Stomach (tissue), 9 donors: ENCODE data around the gene MRAP2. TPM values are rescaled to one million over a fixed set of nuclear protein-coding genes. Genes with fewer than 3 reads are reported as not detected.

Source experiments
- DNase-seq, 2 donors: peaks; one replicate each; pipeline versions ENCODE4 v3.0.0 to v3.0.0-alpha.2; 2013 to 2019
- H3K27ac ChIP-seq, 5 donors: fragments of 200-600 bp in 4 of 5; sonication (generic) in 4 of 5; one replicate each; pipeline ENCODE4 v1.5.1; 2013 to 2019; ENCODE audit warnings: mild to moderate bottlenecking in 1 of 5, moderate library complexity in 1 of 5
- H3K27me3 ChIP-seq, 3 donors: fragments of 200-600 bp; sonication (generic); one replicate each; pipeline ENCODE4 v1.5.1; 2017 to 2019; ENCODE audit warnings: mixed run types in 1 of 3
- H3K36me3 ChIP-seq, 4 donors: fragments of 200-600 bp; sonication (generic); 1 replicate in 3 of 4; 2 replicates in 1 of 4; pipeline ENCODE4 v1.5.1; 2016 to 2019
- H3K4me1 ChIP-seq, 4 donors: fragments of 200-600 bp; sonication (generic); one replicate each; pipeline ENCODE4 v1.5.1; 2016 to 2019
- H3K4me3 ChIP-seq, 4 donors: fragments of 200-600 bp; sonication (generic) in 3 of 4; one replicate each; pipeline ENCODE4 v1.5.1; 2016 to 2019; ENCODE audit warnings: mild to moderate bottlenecking in 1 of 4
- H3K9me3 ChIP-seq, 4 donors: fragments of 200-600 bp; sonication (generic); one replicate each; pipeline ENCODE4 v1.5.1; 2016 to 2019
- CTCF ChIP-seq, 7 experiments: fragments of 450-650 bp in 4 of 7; fragments of 200-600 bp in 3 of 7; sonication (generic) in 3 of 7; IDR thresholded peaks; one replicate each; pipeline ENCODE4 v1.5.1; 2016 to 2019; ENCODE audit warnings: antibody characterized with exemption in 7 of 7, control low read depth in 2 of 7, mild to moderate bottlenecking in 1 of 7
- EP300 ChIP-seq: sonication (generic); formaldehyde crosslinking; IDR thresholded peaks from one replicate; pipeline ENCODE4 v1.6.1; 2017; ENCODE audit warnings: antibody characterized with exemption
- POLR2A ChIP-seq, 4 donors: fragments of 450-650 bp; IDR thresholded peaks; one replicate each; pipeline ENCODE4 v1.6.1; 2016; ENCODE audit warnings: antibody characterized with exemption in 4 of 4, control low read depth in 2 of 4, mild to moderate bottlenecking in 1 of 4, moderate library complexity in 1 of 4
- POLR2AphosphoS5 ChIP-seq, 3 donors: sonication (generic); formaldehyde crosslinking; IDR thresholded peaks; one replicate each; pipeline ENCODE4 v1.6.1; 2016; ENCODE audit warnings: antibody characterized with exemption in 3 of 3
- WGBS, 5 donors: extraction: QIAGEN DNeasy Blood & Tissue Kit in 3 of 5; methylation state at CpG; one replicate each; pipeline versions ENCODE4 v1.1.5 to v1.1.7; 2013 to 2018; 5-methylcytosine and 5-hydroxymethylcytosine counted together
- intact Hi-C: fragments of 100-400 bp; cut with DNase I; formaldehyde crosslinking; loops from one replicate; pipeline ENCODE4 v1.15.1; 2023; ENCODE audit warnings: low total_unique reads
- polyA plus RNA-seq, 3 donors: library from polyadenylated mRNA; stranded (reverse); fragments of 200-250 nt; gene quantifications; one replicate each; pipeline ENCODE4 v1.2.3, GENCODE V29; 2013
- total RNA-seq, 5 donors: library from RNA; depleted of rRNA; stranded (reverse); fragments of >200 nt; gene quantifications; one replicate each; pipeline versions ENCODE4 v1.1.0 to v1.2.3, GENCODE V29; 2014 to 2016
- donor health status: healthy with polysubstance abuse.
- donor health status: Bipolar disorder and iron deficiency.
- donor health status: healthy.

Gene MRAP2
- total and polyA plus RNA-seq, 8 donors: 1.3 to 20.2 (median 4.1) TPM

GRCh38 chr6:84042603-84043002, 9.0 kb downstream of the MRAP2 start:
- DNase-seq: no peak
- Histone ChIP-seq H3K9me3 (no peaks in the 10 kb centered on the region), H3K4me1 (no peaks in the 10 kb centered on the region), H3K27me3 (peaks cover 0 to 9% (median 0%) of the 10 kb centered on the region in 3 donors), H3K36me3 (no peaks in the 10 kb centered on the region), H3K4me3 (no peak overlapping the region), H3K27ac (no peak overlapping the region)
- TF ChIP-seq POLR2AphosphoS5 (IDR thresholded peaks at IDR 0.05): no peak
- no peak for TF ChIP-seq POLR2A (IDR thresholded peaks at IDR 0.05)
- TF ChIP-seq EP300: no peak
- TF ChIP-seq CTCF (IDR thresholded peaks at IDR 0.05): no peak
- intact Hi-C loops: no loop called here
- WGBS, 5 donors: 8 to 45% (median 25%) methylated on average over 1 of the region's 1 CpG

- no peak for DNase-seq
- H3K4me3 ChIP-seq: no peak overlapping the region
- no peaks in the 10 kb centered on the region for H3K4me1 ChIP-seq
- no peaks in the 10 kb centered on the region for H3K27me3 ChIP-seq
- intact Hi-C loops: no loop called here
- 77 to 93% (median 86%) methylated on average over 1 of the region's 1 CpG for WGBS, 5 donors
- no peaks in the 10 kb centered on the region for H3K36me3 ChIP-seq
- no peak overlapping the region for H3K27ac ChIP-seq
- TF ChIP-seq CTCF (IDR thresholded peaks at IDR 0.05) (no peak), POLR2AphosphoS5 (IDR thresholded peaks at IDR 0.05) (no peak), EP300 (no peak), POLR2A (IDR thresholded peaks at IDR 0.05) (no peak)
- no peaks in the 10 kb centered on the region for H3K9me3 ChIP-seq
Observed at GRCh38 chr6:84043555-84043954, 10.0 kb downstream of the MRAP2 start.

GRCh38 chr6:84046755-84047154, 13.2 kb downstream of the MRAP2 start:
- DNase-seq: no peak
- 50 to 100% (median 67%) methylated on average over 1 of the region's 1 CpG for WGBS, 5 donors
- H3K4me1 ChIP-seq: peaks cover 0 to under 1% (median under 1%) of the 10 kb centered on the region in 4 donors
- TF ChIP-seq CTCF (IDR thresholded peaks at IDR 0.05) (no peak), POLR2AphosphoS5 (IDR thresholded peaks at IDR 0.05) (no peak), EP300 (no peak), POLR2A (IDR thresholded peaks at IDR 0.05) (no peak)
- H3K27ac ChIP-seq: no peak overlapping the region
- H3K4me3 ChIP-seq: no peak overlapping the region
- intact Hi-C loops: no loop called here
- no peaks in the 10 kb centered on the region for H3K27me3 ChIP-seq
- no peaks in the 10 kb centered on the region for H3K36me3 ChIP-seq
- no peaks in the 10 kb centered on the region for H3K9me3 ChIP-seq

GRCh38 chr6:84048588-84048987, 15.0 kb downstream of the MRAP2 start:
- Histone ChIP-seq H3K36me3 (no peaks in the 10 kb centered on the region), H3K4me3 (no peak overlapping the region), H3K4me1 (peaks cover 0 to 15% (median 9%) of the 10 kb centered on the region in 4 donors), H3K27me3 (no peaks in the 10 kb centered on the region), H3K27ac (no peak overlapping the region), H3K9me3 (no peaks in the 10 kb centered on the region)
- intact Hi-C loops: no loop called here
- TF ChIP-seq EP300 (no peak), POLR2A (IDR thresholded peaks at IDR 0.05) (no peak), POLR2AphosphoS5 (IDR thresholded peaks at IDR 0.05) (no peak), CTCF (IDR thresholded peaks at IDR 0.05) (no peak)
- 87 to 94% (median 92%) methylated on average over 5 of the region's 5 CpGs for WGBS, 5 donors
- DNase-seq: no peak
